H1 (cell line): Measurements from ENCODE around the gene ELAVL1. TPM values are rescaled to one million over a fixed set of nuclear protein-coding genes. Genes with fewer than 3 reads are reported as not detected.

Source experiments
- BRCA1 ChIP-seq: IDR thresholded peaks from 2 replicates; pipeline ENCODE4 v1.6.1; 2012; ENCODE audit warnings: low read depth, low read length, improper control_type of control experiment
- CREB1 ChIP-seq: IDR thresholded peaks from 2 replicates; pipeline ENCODE4 v1.6.1; 2012; ENCODE audit warnings: inconsistent platforms
- NANOG ChIP-seq: IDR thresholded peaks from 2 replicates; pipeline ENCODE4 v1.6.1; 2011; ENCODE audit warnings: low read length, low read depth, mild to moderate bottlenecking, inconsistent platforms; ENCODE audit not compliant: insufficient read depth, poor library complexity, severe bottlenecking
- RFX5 ChIP-seq: IDR thresholded peaks from 2 replicates; pipeline ENCODE4 v1.6.1; 2011; ENCODE audit warnings: low read depth, low read length, improper control_type of control experiment, borderline replicate concordance
- SIX5 ChIP-seq: IDR thresholded peaks from 2 replicates; pipeline ENCODE4 v1.6.1; 2011; ENCODE audit warnings: mild to moderate bottlenecking, low read depth, low read length
- polyA plus RNA-seq, 7 experiments: library from polyadenylated mRNA; depleted of rRNA in 3 of 7; stranded (reverse) in 5 of 7; unstranded in 2 of 7; fragments of >200 nt in 5 of 7; fragments of 200-250 nt in 2 of 7; gene quantifications; 1 replicate in 5 of 7; 2 replicates in 1 of 7; 4 replicates in 1 of 7; pipeline versions ENCODE4 v1.2.1 to v1.2.3, GENCODE V29; 2011 to 2013; ENCODE audit warnings: missing spikeins in 2 of 7, mixed read lengths in 2 of 7
- total RNA-seq: library from RNA; stranded (reverse); fragmentation: NEBNext Ultra II Directional; extraction: Animal tissue kit (Norgen Biotek cat#: 25700); gene quantifications from 2 replicates; pipeline ENCODE4 v1.2.1, GENCODE V29; 2021
- TF ChIP-seq, protein P1 (sequence below): fragments of 300-600 bp; sonication (generic); IDR thresholded peaks from 2 replicates; pipeline ENCODE4 v1.7.1; 2012; ENCODE audit warnings: low read length, moderate library complexity, mild to moderate bottlenecking, inconsistent platforms; ENCODE audit not compliant: insufficient replicate concordance
- TF ChIP-seq, protein P2 (sequence below): IDR thresholded peaks from 2 replicates; pipeline ENCODE4 v1.6.1; 2011; ENCODE audit warnings: low read depth, mild to moderate bottlenecking, low read length; ENCODE audit not compliant: insufficient read depth

ELAVL1 gene
- total and polyA plus RNA-seq, 2 of the 8 experiments (the other 6 are each of a cell fraction or from before 2014, with no cell fraction given): 56.7 to 163 TPM

DNA sequence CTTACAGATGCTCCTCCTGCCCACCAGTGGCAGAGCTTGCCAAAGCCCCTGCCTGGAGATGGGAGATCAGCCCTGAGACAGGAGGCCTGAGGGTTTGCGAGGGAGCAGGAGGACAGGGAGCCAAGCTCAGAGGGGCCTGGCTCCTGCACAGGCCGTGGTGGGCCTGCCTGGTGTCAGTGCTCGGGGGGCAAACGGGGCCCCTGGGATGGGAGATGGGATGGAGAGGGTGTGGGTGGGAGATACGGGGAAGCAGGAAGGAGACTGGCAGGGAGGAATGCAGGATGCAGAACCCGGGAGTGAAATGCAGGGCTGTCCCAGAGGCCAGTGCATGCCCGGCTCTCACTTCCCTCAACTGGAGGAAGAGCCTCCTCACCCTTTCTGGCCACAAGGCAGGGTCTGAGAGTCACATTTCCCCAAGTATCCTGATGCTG is 19.9 kb downstream of the ELAVL1 start (continued):
- TF ChIP-seq, protein P1, sequence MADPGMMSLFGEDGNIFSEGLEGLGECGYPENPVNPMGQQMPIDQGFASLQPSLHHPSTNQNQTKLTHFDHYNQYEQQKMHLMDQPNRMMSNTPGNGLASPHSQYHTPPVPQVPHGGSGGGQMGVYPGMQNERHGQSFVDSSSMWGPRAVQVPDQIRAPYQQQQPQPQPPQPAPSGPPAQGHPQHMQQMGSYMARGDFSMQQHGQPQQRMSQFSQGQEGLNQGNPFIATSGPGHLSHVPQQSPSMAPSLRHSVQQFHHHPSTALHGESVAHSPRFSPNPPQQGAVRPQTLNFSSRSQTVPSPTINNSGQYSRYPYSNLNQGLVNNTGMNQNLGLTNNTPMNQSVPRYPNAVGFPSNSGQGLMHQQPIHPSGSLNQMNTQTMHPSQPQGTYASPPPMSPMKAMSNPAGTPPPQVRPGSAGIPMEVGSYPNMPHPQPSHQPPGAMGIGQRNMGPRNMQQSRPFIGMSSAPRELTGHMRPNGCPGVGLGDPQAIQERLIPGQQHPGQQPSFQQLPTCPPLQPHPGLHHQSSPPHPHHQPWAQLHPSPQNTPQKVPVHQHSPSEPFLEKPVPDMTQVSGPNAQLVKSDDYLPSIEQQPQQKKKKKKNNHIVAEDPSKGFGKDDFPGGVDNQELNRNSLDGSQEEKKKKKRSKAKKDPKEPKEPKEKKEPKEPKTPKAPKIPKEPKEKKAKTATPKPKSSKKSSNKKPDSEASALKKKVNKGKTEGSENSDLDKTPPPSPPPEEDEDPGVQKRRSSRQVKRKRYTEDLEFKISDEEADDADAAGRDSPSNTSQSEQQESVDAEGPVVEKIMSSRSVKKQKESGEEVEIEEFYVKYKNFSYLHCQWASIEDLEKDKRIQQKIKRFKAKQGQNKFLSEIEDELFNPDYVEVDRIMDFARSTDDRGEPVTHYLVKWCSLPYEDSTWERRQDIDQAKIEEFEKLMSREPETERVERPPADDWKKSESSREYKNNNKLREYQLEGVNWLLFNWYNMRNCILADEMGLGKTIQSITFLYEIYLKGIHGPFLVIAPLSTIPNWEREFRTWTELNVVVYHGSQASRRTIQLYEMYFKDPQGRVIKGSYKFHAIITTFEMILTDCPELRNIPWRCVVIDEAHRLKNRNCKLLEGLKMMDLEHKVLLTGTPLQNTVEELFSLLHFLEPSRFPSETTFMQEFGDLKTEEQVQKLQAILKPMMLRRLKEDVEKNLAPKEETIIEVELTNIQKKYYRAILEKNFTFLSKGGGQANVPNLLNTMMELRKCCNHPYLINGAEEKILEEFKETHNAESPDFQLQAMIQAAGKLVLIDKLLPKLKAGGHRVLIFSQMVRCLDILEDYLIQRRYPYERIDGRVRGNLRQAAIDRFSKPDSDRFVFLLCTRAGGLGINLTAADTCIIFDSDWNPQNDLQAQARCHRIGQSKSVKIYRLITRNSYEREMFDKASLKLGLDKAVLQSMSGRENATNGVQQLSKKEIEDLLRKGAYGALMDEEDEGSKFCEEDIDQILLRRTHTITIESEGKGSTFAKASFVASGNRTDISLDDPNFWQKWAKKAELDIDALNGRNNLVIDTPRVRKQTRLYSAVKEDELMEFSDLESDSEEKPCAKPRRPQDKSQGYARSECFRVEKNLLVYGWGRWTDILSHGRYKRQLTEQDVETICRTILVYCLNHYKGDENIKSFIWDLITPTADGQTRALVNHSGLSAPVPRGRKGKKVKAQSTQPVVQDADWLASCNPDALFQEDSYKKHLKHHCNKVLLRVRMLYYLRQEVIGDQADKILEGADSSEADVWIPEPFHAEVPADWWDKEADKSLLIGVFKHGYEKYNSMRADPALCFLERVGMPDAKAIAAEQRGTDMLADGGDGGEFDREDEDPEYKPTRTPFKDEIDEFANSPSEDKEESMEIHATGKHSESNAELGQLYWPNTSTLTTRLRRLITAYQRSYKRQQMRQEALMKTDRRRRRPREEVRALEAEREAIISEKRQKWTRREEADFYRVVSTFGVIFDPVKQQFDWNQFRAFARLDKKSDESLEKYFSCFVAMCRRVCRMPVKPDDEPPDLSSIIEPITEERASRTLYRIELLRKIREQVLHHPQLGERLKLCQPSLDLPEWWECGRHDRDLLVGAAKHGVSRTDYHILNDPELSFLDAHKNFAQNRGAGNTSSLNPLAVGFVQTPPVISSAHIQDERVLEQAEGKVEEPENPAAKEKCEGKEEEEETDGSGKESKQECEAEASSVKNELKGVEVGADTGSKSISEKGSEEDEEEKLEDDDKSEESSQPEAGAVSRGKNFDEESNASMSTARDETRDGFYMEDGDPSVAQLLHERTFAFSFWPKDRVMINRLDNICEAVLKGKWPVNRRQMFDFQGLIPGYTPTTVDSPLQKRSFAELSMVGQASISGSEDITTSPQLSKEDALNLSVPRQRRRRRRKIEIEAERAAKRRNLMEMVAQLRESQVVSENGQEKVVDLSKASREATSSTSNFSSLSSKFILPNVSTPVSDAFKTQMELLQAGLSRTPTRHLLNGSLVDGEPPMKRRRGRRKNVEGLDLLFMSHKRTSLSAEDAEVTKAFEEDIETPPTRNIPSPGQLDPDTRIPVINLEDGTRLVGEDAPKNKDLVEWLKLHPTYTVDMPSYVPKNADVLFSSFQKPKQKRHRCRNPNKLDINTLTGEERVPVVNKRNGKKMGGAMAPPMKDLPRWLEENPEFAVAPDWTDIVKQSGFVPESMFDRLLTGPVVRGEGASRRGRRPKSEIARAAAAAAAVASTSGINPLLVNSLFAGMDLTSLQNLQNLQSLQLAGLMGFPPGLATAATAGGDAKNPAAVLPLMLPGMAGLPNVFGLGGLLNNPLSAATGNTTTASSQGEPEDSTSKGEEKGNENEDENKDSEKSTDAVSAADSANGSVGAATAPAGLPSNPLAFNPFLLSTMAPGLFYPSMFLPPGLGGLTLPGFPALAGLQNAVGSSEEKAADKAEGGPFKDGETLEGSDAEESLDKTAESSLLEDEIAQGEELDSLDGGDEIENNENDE: no peak
- TF ChIP-seq, protein P2, sequence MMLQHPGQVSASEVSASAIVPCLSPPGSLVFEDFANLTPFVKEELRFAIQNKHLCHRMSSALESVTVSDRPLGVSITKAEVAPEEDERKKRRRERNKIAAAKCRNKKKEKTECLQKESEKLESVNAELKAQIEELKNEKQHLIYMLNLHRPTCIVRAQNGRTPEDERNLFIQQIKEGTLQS: no peak
- no peak for TF ChIP-seq CREB1
- TF ChIP-seq BRCA1: no peak
- TF ChIP-seq RFX5: no peak
- TF ChIP-seq SIX5: no peak
- TF ChIP-seq NANOG: no peak
- TF ChIP-seq, all 59 proteins: peak for 0
